ENCODE results near the gene ZSWIM5. TPM values are rescaled to one million over a fixed set of nuclear protein-coding genes. Genes with fewer than 3 reads are reported as not detected.

ZSWIM5 gene
- total and polyA plus RNA-seq, 9 of the 15 experiments (the other 6 are each of a cell fraction or from before 2014, with no cell fraction given) = under 0.01 to 0.07 (median 0.03) TPM; not detected in 3

GRCh38 chr1:45089711-45090110 lies 116.7 kb downstream of the ZSWIM5 start:
- Histone ChIP-seq H3K4me2 (ENCODE audit: insufficient read depth, low read length) (no peak overlapping the region), H4K20me1 (replicated peaks; ENCODE audit: control insufficient read depth, insufficient read depth, low read length) (no peaks in the 10 kb centered on the region), H3K27ac (ENCODE audit: extremely low read depth, low read depth, low read length) (no peak overlapping the region), H3K9me1 (ENCODE audit: control insufficient read depth, insufficient read depth, low read length) (no peaks in the 10 kb centered on the region), H3K9ac (ENCODE audit: insufficient read depth in 1 of 2, low read depth in 2 of 2, low read length in 2 of 2) (no peak overlapping the region), H3K36me3 (ENCODE audit: control insufficient read depth, insufficient read depth, low read length) (no peaks in the 10 kb centered on the region), H3K27me3 (ENCODE audit: control insufficient read depth in 2 of 2, insufficient read depth in 2 of 2, low read length in 2 of 2) (peaks cover 0 to 4% of the 10 kb centered on the region in 2 experiments; a peak in 2 of 5 replicates), H3K9me3 (replicated peaks; ENCODE audit: control insufficient read depth, insufficient read depth, low read depth, low read length) (no peaks in the 10 kb centered on the region), H3K4me3 (no peak overlapping the region), H3K4me1 (replicated peaks in 1 of 2; ENCODE audit: control insufficient read depth in 2 of 2, insufficient read depth in 2 of 2, low read length in 2 of 2) (no peaks in the 10 kb centered on the region), H2AFZ (ENCODE audit: low read depth, low read length) (no peak overlapping the region), H3K79me2 (ENCODE audit: control insufficient read depth, insufficient read depth, low read length) (no peaks in the 10 kb centered on the region)
- in situ Hi-C loops (cut with MboI) (no loop called here), intact Hi-C loops (cut with micrococcal nuclease) (loop anchor here (5.0 kb wide), 1 partner anchor 72 kb away; no protein-coding TSS in a partner anchor)
- CTCF ChIA-PET (ENCODE audit: low intra/inter-chr PET ratio) = no interaction called here
- BruUV-seq (replicated peaks) = no TSS peak
- no peak for FAIRE-seq
- no peak for ATAC-seq
- TF ChIP-seq BRCA1 (IDR thresholded peaks at IDR 0.05) (no peak), BRCA1 (CRISPR knock-in tag; IDR thresholded peaks at IDR 0.05) (no peak), CBFA2T3 (IDR thresholded peaks at IDR 0.05) (no peak), IRF2 (CRISPR knock-in tag; IDR thresholded peaks at IDR 0.05) (no peak), NR0B1 (IDR thresholded peaks at IDR 0.05; ENCODE audit: partially characterized antibody) (no peak), DDX20 (tag; IDR thresholded peaks at IDR 0.05; ENCODE audit: low read depth) (no peak), ZNF668 (CRISPR knock-in tag; IDR thresholded peaks at IDR 0.05) (no peak), ZNF511 (CRISPR knock-in tag; IDR thresholded peaks at IDR 0.05) (no peak), POLR2G (IDR thresholded peaks at IDR 0.05; ENCODE audit: low read depth, low read length) (no peak), CTCFL (IDR thresholded peaks at IDR 0.05; ENCODE audit: borderline replicate concordance, insufficient read depth, low read depth, low read length, poor library complexity, severe bottlenecking) (no peak)
- DNase-seq (ENCODE audit: extremely low read depth in 1 of 4, low spot score in 3 of 4) = no peak
- POLR2A ChIA-PET = interaction anchor here (0.7 to 1.1 kb wide), 2 partner anchors 10 to 22 kb away, joined by 3 read pairs; no protein-coding TSS in a partner anchor
- 0% methylated on average over 2 of the region's 2 CpGs for WGBS (ENCODE audit: insufficient coverage, low coverage, missing lambda C conversion rate)
